Osteoblast (primary cell): ENCODE measurements around the gene RCCD1. TPM values are rescaled to one million over a fixed set of nuclear protein-coding genes. Genes with fewer than 3 reads are reported as not detected.

Experiments used
- DNase-seq: peaks from one replicate; pipeline ENCODE4 v3.0.0; 2011; ENCODE audit warnings: low spot score, mixed read lengths; ENCODE audit not compliant: insufficient read length; ENCODE audit errors: missing footprints
- H2AFZ ChIP-seq: 2 replicates; pipeline ENCODE4 v1.6.0; 2011; ENCODE audit warnings: mild to moderate bottlenecking, low read length
- H3K27ac ChIP-seq: 2 replicates; pipeline ENCODE4 v1.5.1; 2011; ENCODE audit warnings: mild to moderate bottlenecking, low read depth, low read length, moderate library complexity
- H3K27me3 ChIP-seq: 2 replicates; pipeline ENCODE4 v1.6.0; 2012; ENCODE audit warnings: mild to moderate bottlenecking, control low read depth, inconsistent platforms, low read length, moderate library complexity; ENCODE audit not compliant: insufficient read depth
- H3K36me3 ChIP-seq: 2 replicates; pipeline ENCODE4 v1.5.1; 2011; ENCODE audit warnings: mild to moderate bottlenecking, low read length, control low read depth, moderate library complexity; ENCODE audit not compliant: insufficient read depth
- H3K4me1 ChIP-seq: 2 replicates; pipeline ENCODE4 v1.5.1; 2011; ENCODE audit warnings: mild to moderate bottlenecking, low read length, control low read depth, moderate library complexity; ENCODE audit not compliant: insufficient read depth
- H3K4me2 ChIP-seq: 2 replicates; pipeline ENCODE4 v1.6.0; 2011; ENCODE audit warnings: mild to moderate bottlenecking, low read length; ENCODE audit not compliant: insufficient read depth
- H3K4me3 ChIP-seq: fragments of 200-600 bp; sonication (generic); 3 replicates; pipeline ENCODE4 v1.5.1; 2012; ENCODE audit warnings: mild to moderate bottlenecking, low read length, inconsistent platforms; ENCODE audit not compliant: insufficient read depth
- H3K79me2 ChIP-seq: 2 replicates; pipeline ENCODE4 v1.6.0; 2012; ENCODE audit warnings: mild to moderate bottlenecking, low read length, control low read depth, inconsistent platforms; ENCODE audit not compliant: insufficient read depth
- H3K9me3 ChIP-seq: 2 replicates; pipeline ENCODE4 v1.5.1; 2011; ENCODE audit warnings: low read depth, low read length, control low read depth
- H4K20me1 ChIP-seq: 2 replicates; pipeline ENCODE4 v1.6.0; 2012; ENCODE audit warnings: mild to moderate bottlenecking, low read length, control low read depth; ENCODE audit not compliant: insufficient read depth
- CTCF ChIP-seq: IDR thresholded peaks from 2 replicates; pipeline ENCODE4 v1.5.1; 2011; ENCODE audit warnings: mild to moderate bottlenecking, low read depth, low read length, moderate library complexity; ENCODE audit errors: extremely low read depth
- small RNA-seq: library from RNA; depleted of rRNA; stranded (forward); fragments of <200 nt; gene quantifications from one replicate; pipeline ENCODE3, GENCODE V24; 2012
- total RNA-seq: library from RNA; depleted of rRNA; stranded (reverse); fragments of >200 nt; gene quantifications from 2 replicates; pipeline ENCODE4 v1.2.3, GENCODE V29; 2012

RCCD1 gene
- total RNA-seq, 1 donor, result 11.2 TPM

- no peaks in the 10 kb centered on the region for H4K20me1 ChIP-seq
- H3K27me3 ChIP-seq, result no peaks in the 10 kb centered on the region
- H3K27ac ChIP-seq, result no peak overlapping the region
- no peaks in the 10 kb centered on the region for H3K79me2 ChIP-seq
- H3K9me3 ChIP-seq, result no peaks in the 10 kb centered on the region
- no peak for TF ChIP-seq CTCF
- peaks cover 54% of the 10 kb centered on the region for H3K36me3 ChIP-seq
- H3K4me3 ChIP-seq, result no peak overlapping the region
- H2AFZ ChIP-seq, result no peak overlapping the region
- no peaks in the 10 kb centered on the region for H3K4me1 ChIP-seq
- no peak overlapping the region for H3K4me2 ChIP-seq
- DNase-seq, result no peak
These were observed 52.6 kb downstream of the RCCD1 start for GRCh38 chr15:91007266-91007665.

Small RNA genes lying within 50 kb of the gene (small RNA-seq; reads per million reads assigned to genes)
- not detected for gene RF00019

Other genes with a start within 250 kb of the RCCD1 start
- gene BLM, start 237.5 kb upstream of the RCCD1 start, total RNA-seq, result 1.4 and 1.5 TPM in 2 replicates
- gene FURIN, start 86.3 kb upstream of the RCCD1 start, total RNA-seq, result 39.1 and 42.7 TPM in 2 replicates
- gene FES, start 70.4 kb upstream of the RCCD1 start, total RNA-seq, result 19.2 and 20.3 TPM in 2 replicates
- 15.2 and 20.0 TPM in 2 replicates for gene MAN2A2, start 51.6 kb upstream of the RCCD1 start, total RNA-seq
- gene HDDC3, start 22.3 kb upstream of the RCCD1 start, total RNA-seq, result 8.8 and 11.6 TPM in 2 replicates
- gene UNC45A, start 19.6 kb upstream of the RCCD1 start, total RNA-seq, result 72.5 and 74.9 TPM in 2 replicates
- 17.1 and 17.7 TPM in 2 replicates for gene PRC1, start 39.7 kb downstream of the RCCD1 start, total RNA-seq
- 8.0 and 10.0 TPM in 2 replicates for gene VPS33B, start 67.7 kb downstream of the RCCD1 start, total RNA-seq
- under 0.01 TPM in 1 of 2 replicates, not detected in the other for gene SV2B, start 145.4 kb downstream of the RCCD1 start, total RNA-seq